Parathyroid adenoma (tissue), 2 donors: ENCODE data around the gene SLC39A10.

Source experiments
- H2AFZ ChIP-seq: fragments of 300-600 bp; sonication (generic); one replicate; pipeline ENCODE4 v1.7.0; 2017; ENCODE audit warnings: antibody characterized with exemption, mild to moderate bottlenecking
- H3K27ac ChIP-seq: fragments of 300-600 bp; sonication (generic); one replicate; pipeline ENCODE4 v1.7.0; 2017
- H3K27me3 ChIP-seq: fragments of 300-600 bp; sonication (generic); one replicate; pipeline ENCODE4 v1.7.0; 2017; ENCODE audit warnings: low read length; ENCODE audit not compliant: control insufficient read depth, insufficient read depth
- H3K36me3 ChIP-seq: fragments of 300-600 bp; sonication (generic); one replicate; pipeline ENCODE4 v1.7.0; 2017; ENCODE audit warnings: low read length; ENCODE audit not compliant: control insufficient read depth, insufficient read depth
- H3K4me1 ChIP-seq: fragments of 300-600 bp; sonication (generic); one replicate; pipeline ENCODE4 v1.7.0; 2017; ENCODE audit warnings: control low read depth
- H3K4me2 ChIP-seq: fragments of 300-600 bp; sonication (generic); one replicate; pipeline ENCODE4 v1.7.0; 2017; ENCODE audit warnings: low read length
- H3K4me3 ChIP-seq: fragments of 300-600 bp; sonication (generic); one replicate; pipeline ENCODE4 v1.7.0; 2017; ENCODE audit warnings: low read depth, low read length
- H3K79me2 ChIP-seq: fragments of 300-600 bp; sonication (generic); one replicate; pipeline ENCODE4 v1.7.0; 2017; ENCODE audit warnings: control low read depth
- H3K9ac ChIP-seq: fragments of 300-600 bp; sonication (generic); one replicate; pipeline ENCODE4 v1.7.0; 2017; ENCODE audit warnings: mild to moderate bottlenecking
- H3K9me3 ChIP-seq: fragments of 300-600 bp; sonication (generic); one replicate; pipeline ENCODE4 v1.7.0; 2017; ENCODE audit warnings: low read length; ENCODE audit not compliant: control insufficient read depth
- CTCF ChIP-seq: fragments of 300-600 bp; sonication (generic); IDR thresholded peaks from one replicate; pipeline ENCODE4 v1.7.0; 2017; ENCODE audit warnings: antibody characterized with exemption, mild to moderate bottlenecking
- donor health status: primary hyperparathyroidism.

The SLC39A10 gene

DNA sequence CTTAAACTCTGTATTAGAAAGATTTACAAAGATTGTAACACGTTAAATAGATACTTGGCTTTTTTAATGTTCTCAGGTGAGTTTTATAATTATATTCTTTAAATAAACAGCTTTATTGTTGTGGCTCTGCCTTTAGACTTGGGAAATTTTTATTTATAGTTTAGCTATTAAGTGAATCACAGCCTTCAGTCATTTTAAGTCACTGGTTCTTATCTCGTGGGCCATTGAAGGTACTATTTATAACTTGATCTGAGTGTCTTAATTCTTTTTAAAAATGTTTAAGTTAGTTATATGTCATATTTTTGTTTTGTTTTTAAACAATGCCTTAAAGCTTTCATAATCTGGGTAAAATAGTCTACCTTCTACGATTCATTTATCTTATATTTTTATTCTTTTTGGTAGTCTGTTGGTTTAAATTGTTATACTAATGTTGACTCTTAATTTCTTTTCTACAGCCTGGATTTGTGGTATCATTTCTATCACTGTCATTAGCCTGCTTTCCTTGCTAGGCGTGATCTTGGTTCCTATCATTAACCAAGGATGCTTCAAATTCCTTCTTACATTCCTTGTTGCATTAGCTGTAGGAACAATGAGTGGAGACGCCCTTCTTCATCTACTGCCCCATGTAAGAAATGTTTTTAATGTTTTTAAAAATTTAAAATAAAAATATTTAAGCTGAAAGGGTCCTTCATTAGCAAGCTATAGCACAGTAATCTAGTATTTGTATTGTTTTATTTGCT, 49.3 kb downstream of the SLC39A10 start:
- H3K9ac ChIP-seq, result no peak overlapping the region
- H3K27ac ChIP-seq, result no peak overlapping the region
- H3K79me2 ChIP-seq, result no peaks in the 10 kb centered on the region
- H3K4me3 ChIP-seq, result no peak overlapping the region
- H3K4me2 ChIP-seq, result no peak overlapping the region
- H3K9me3 ChIP-seq, result no peaks in the 10 kb centered on the region
- no peak overlapping the region for H2AFZ ChIP-seq
- H3K36me3 ChIP-seq, result no peaks in the 10 kb centered on the region
- no peaks in the 10 kb centered on the region for H3K27me3 ChIP-seq
- no peaks in the 10 kb centered on the region for H3K4me1 ChIP-seq
- TF ChIP-seq CTCF, result no peak

- Histone ChIP-seq H3K4me2 (no peak overlapping the region), H3K79me2 (no peaks in the 10 kb centered on the region), H2AFZ (no peak overlapping the region), H3K4me1 (no peaks in the 10 kb centered on the region), H3K27me3 (no peaks in the 10 kb centered on the region), H3K9me3 (no peaks in the 10 kb centered on the region), H3K36me3 (no peaks in the 10 kb centered on the region), H3K4me3 (no peak overlapping the region), H3K9ac (no peak overlapping the region), H3K27ac (no peak overlapping the region)
- no peak for TF ChIP-seq CTCF
These were observed 53.1 kb downstream of the SLC39A10 start for GRCh38 chr2:195709901-195710806.

GRCh38 chr2:195711478-195711877, 54.5 kb downstream of the SLC39A10 start:
- no peak overlapping the region for H3K27ac ChIP-seq
- H3K79me2 ChIP-seq, result no peaks in the 10 kb centered on the region
- H3K36me3 ChIP-seq, result no peaks in the 10 kb centered on the region
- H2AFZ ChIP-seq, result no peak overlapping the region
- H3K9me3 ChIP-seq, result no peaks in the 10 kb centered on the region
- no peaks in the 10 kb centered on the region for H3K4me1 ChIP-seq
- no peak overlapping the region for H3K4me3 ChIP-seq
- H3K27me3 ChIP-seq, result no peaks in the 10 kb centered on the region
- TF ChIP-seq CTCF, result no peak
- no peak overlapping the region for H3K9ac ChIP-seq
- no peak overlapping the region for H3K4me2 ChIP-seq

- Histone ChIP-seq H3K4me1 (no peaks in the 10 kb centered on the region), H3K4me2 (no peak overlapping the region), H3K79me2 (no peaks in the 10 kb centered on the region), H3K9ac (no peak overlapping the region), H2AFZ (no peak overlapping the region), H3K4me3 (no peak overlapping the region), H3K36me3 (no peaks in the 10 kb centered on the region), H3K9me3 (no peaks in the 10 kb centered on the region), H3K27ac (no peak overlapping the region), H3K27me3 (no peaks in the 10 kb centered on the region)
- TF ChIP-seq CTCF, result no peak
These were observed 59.4 kb downstream of the SLC39A10 start for GRCh38 chr2:195716466-195716865.
